ENCODE measurements around the gene ORC6. TPM values are rescaled to one million over a fixed set of nuclear protein-coding genes. Genes with fewer than 3 reads are reported as not detected.

ORC6 gene
- total RNA-seq, 1 donor from 2014 or later, result 30.1 TPM

GRCh38 chr16:46690281-46691178, 1.1 kb downstream of the ORC6 start:
- H3K4me1 Mint-ChIP-seq (ENCODE audit: low read depth, unreplicated experiment), result peaks cover 25% of the 10 kb centered on the region
- DNase-seq, result peak; percentile 25
- H3K27me3 Mint-ChIP-seq (ENCODE audit: unreplicated experiment), result peaks cover 8% of the 10 kb centered on the region
- H3K9me3 Mint-ChIP-seq (ENCODE audit: unreplicated experiment), result peaks cover 10% of the 10 kb centered on the region
- no peaks in the 10 kb centered on the region for H3K36me3 Mint-ChIP-seq (ENCODE audit: unreplicated experiment)
- TF ChIP-seq CTCF (IDR thresholded peaks at IDR 0.05; ENCODE audit: partially characterized antibody, unreplicated experiment), result no peak
- no peak overlapping the region for H3K27ac Mint-ChIP-seq (ENCODE audit: unreplicated experiment)
- H3K4me3 Mint-ChIP-seq (ENCODE audit: unreplicated experiment), result no peak overlapping the region

DNA sequence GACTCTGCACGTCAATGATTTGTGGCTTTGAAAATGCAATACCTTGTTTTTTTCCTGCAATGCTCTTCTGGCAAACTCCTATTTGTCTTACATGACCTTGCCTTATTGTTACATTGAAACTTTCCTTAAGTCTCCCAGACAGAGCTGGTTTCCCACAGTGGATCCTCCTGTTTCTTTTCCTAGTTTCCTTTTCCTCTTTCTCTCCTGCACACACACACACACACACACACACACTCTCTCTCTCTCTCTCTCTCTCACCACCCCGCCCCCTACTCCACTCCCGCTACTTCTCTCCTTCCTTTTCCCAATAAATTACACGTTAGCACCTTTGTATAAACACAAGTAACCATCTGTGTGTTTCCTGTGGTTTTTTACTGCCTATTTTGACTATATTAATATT, 2.3 kb downstream of the ORC6 start:
- Mint-ChIP-seq H3K9me3 (ENCODE audit: unreplicated experiment) (peaks cover 10% of the 10 kb centered on the region), H3K27ac (ENCODE audit: unreplicated experiment) (no peak overlapping the region), H3K36me3 (ENCODE audit: unreplicated experiment) (no peaks in the 10 kb centered on the region)

DNA sequence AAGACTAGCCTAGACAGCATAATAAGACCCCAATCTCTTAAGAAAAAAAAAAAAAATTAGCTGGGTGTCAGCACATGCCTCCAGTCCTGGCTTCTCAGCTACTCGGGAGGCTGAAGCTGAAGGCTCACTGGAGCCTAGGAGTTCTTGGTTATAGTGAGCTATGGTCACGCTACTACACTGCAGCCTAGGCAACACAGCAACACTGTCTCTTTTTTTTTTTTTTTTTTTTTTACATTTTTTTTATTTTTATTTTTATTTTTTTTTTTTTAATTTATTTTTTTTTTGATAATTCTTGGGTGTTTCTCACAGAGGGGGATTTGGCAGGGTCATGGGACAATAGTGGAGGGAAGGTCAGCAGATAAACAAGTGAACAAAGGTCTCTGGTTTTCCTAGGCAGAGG, 4.1 kb downstream of the ORC6 start:
- Mint-ChIP-seq H3K4me3 (ENCODE audit: unreplicated experiment) (no peak overlapping the region), H3K36me3 (ENCODE audit: unreplicated experiment) (no peaks in the 10 kb centered on the region), H3K4me1 (ENCODE audit: low read depth, unreplicated experiment) (peaks cover 9% of the 10 kb centered on the region), H3K9me3 (ENCODE audit: unreplicated experiment) (peaks cover 3% of the 10 kb centered on the region), H3K27me3 (ENCODE audit: unreplicated experiment) (peaks cover under 1% of the 10 kb centered on the region), H3K27ac (ENCODE audit: unreplicated experiment) (peak overlapping the region; percentile 69)
- no peak for TF ChIP-seq CTCF (IDR thresholded peaks at IDR 0.05; ENCODE audit: partially characterized antibody, unreplicated experiment)
- no peak for DNase-seq

More for the DNA sequence above, 2.3 kb downstream of the ORC6 start:
- H3K4me1 Mint-ChIP-seq (ENCODE audit: low read depth, unreplicated experiment), result peaks cover 20% of the 10 kb centered on the region
- no peak for DNase-seq
- H3K27me3 Mint-ChIP-seq (ENCODE audit: unreplicated experiment), result peaks cover 8% of the 10 kb centered on the region
- no peak overlapping the region for H3K4me3 Mint-ChIP-seq (ENCODE audit: unreplicated experiment)
- no peak for TF ChIP-seq CTCF (IDR thresholded peaks at IDR 0.05; ENCODE audit: partially characterized antibody, unreplicated experiment)

DNA sequence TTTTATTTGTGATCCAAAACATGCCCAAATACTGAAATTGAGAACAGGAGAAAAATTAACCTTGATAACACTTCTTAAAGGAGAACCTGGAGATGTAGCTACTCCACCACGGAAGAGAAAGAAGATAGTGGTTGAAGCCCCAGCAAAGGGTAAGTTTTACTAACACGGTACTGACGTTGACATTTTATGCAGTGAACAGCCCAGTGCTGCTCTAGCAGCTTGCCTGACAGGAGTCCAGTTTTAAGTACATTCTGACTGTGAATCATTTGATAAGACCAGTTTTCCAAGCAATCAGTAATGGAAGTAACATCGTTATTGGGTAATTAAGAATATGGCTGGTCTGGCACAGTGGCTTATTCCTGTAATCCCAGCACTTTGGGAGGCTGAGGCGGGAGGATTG, 6.5 kb downstream of the ORC6 start:
- H3K36me3 Mint-ChIP-seq (ENCODE audit: unreplicated experiment), result no peaks in the 10 kb centered on the region
- H3K4me1 Mint-ChIP-seq (ENCODE audit: low read depth, unreplicated experiment), result peaks cover 9% of the 10 kb centered on the region
- no peaks in the 10 kb centered on the region for H3K27me3 Mint-ChIP-seq (ENCODE audit: unreplicated experiment)
- no peak for TF ChIP-seq CTCF (IDR thresholded peaks at IDR 0.05; ENCODE audit: partially characterized antibody, unreplicated experiment)
- no peak overlapping the region for H3K4me3 Mint-ChIP-seq (ENCODE audit: unreplicated experiment)
- peaks cover 2% of the 10 kb centered on the region for H3K9me3 Mint-ChIP-seq (ENCODE audit: unreplicated experiment)
- DNase-seq, result no peak
- no peak overlapping the region for H3K27ac Mint-ChIP-seq (ENCODE audit: unreplicated experiment)

DNA sequence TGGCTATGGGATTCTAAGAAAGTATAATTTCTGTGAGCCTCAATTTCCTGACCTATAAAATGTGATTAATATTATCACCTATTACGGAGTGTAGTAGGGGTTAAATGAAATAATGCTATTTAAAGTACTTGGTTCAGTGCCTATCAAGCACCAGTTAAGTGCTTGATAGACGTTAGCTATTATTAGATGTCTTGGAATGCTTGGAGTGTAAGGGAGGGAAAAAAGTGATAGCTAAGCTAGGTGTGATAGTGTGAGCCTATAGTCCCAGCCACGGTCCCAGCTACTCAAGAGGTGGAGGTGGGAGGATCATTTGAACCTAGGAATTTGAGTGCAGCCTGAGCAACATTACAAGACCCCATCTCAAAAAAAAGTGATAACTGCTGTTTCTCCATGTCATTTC, 7.5 kb downstream of the ORC6 start:
- H3K4me3 Mint-ChIP-seq (ENCODE audit: unreplicated experiment), result no peak overlapping the region
- no peaks in the 10 kb centered on the region for H3K36me3 Mint-ChIP-seq (ENCODE audit: unreplicated experiment)

More for the DNA sequence above, 7.5 kb downstream of the ORC6 start:
- H3K27me3 Mint-ChIP-seq (ENCODE audit: unreplicated experiment), result no peaks in the 10 kb centered on the region
- TF ChIP-seq CTCF (IDR thresholded peaks at IDR 0.05; ENCODE audit: partially characterized antibody, unreplicated experiment), result no peak
- DNase-seq, result no peak
- no peak overlapping the region for H3K27ac Mint-ChIP-seq (ENCODE audit: unreplicated experiment)
- H3K9me3 Mint-ChIP-seq (ENCODE audit: unreplicated experiment), result peaks cover 2% of the 10 kb centered on the region
- peaks cover under 1% of the 10 kb centered on the region for H3K4me1 Mint-ChIP-seq (ENCODE audit: low read depth, unreplicated experiment)
